Prostate gland (tissue), 2 donors: ENCODE results near the gene ASPN. TPM values are rescaled to one million over a fixed set of nuclear protein-coding genes. Genes with fewer than 3 reads are reported as not detected.

Experiments
- DNase-seq: peaks from one replicate; pipeline ENCODE4 v3.0.0-alpha.2; 2019; ENCODE audit warnings: low spot score
- H3K27ac ChIP-seq, 2 donors: fragments of 200-600 bp; sonication (generic); 2 replicates each; pipeline ENCODE4 v1.5.1; 2017 to 2019
- H3K27me3 ChIP-seq: fragments of 200-600 bp; sonication (generic); replicated peaks from 2 replicates; pipeline ENCODE4 v1.5.1; 2019; ENCODE audit not compliant: insufficient read depth
- H3K36me3 ChIP-seq, 2 donors: fragments of 200-600 bp; sonication (generic); 1 replicate in 1 of 2; 2 replicates in 1 of 2; pipeline versions ENCODE4 v1.5.1 to v1.8.1; 2017 to 2019
- H3K4me1 ChIP-seq: fragments of 200-600 bp; sonication (generic); replicated peaks from 2 replicates; pipeline ENCODE4 v1.5.1; 2019
- H3K4me3 ChIP-seq, 2 donors: fragments of 200-600 bp; sonication (generic); 2 replicates each; pipeline ENCODE4 v1.5.1; 2017 to 2019
- H3K9me3 ChIP-seq: fragments of 200-600 bp; sonication (generic); 2 replicates; pipeline ENCODE4 v1.5.1; 2017
- POLR2A ChIP-seq: fragments of 450-650 bp; IDR thresholded peaks from one replicate; pipeline ENCODE4 v1.6.1; 2016; ENCODE audit warnings: antibody characterized with exemption, mild to moderate bottlenecking
- POLR2AphosphoS5 ChIP-seq: sonication (generic); formaldehyde crosslinking; IDR thresholded peaks from one replicate; pipeline ENCODE4 v1.6.1; 2017; ENCODE audit warnings: antibody characterized with exemption
- WGBS: methylation state at CpG from one replicate; pipeline ENCODE4 v1.1.5; 2018; 5-methylcytosine and 5-hydroxymethylcytosine counted together
- intact Hi-C: fragments of 100-400 bp; cut with DNase I; formaldehyde crosslinking; loops from one replicate; pipeline ENCODE4 v1.14.2; 2022
- total RNA-seq, 2 donors: library from RNA; depleted of rRNA; stranded (reverse); fragments of >200 nt; gene quantifications; one replicate each; pipeline ENCODE4 v1.1.0, GENCODE V29; 2016
- TF ChIP-seq, protein P1 (sequence below), 4 experiments: fragments of 200-600 bp in 2 of 4; fragments of 450-650 bp in 2 of 4; sonication (generic) in 2 of 4; IDR thresholded peaks; 1 replicate in 3 of 4; 2 replicates in 1 of 4; pipeline ENCODE4 v1.5.1; 2016 to 2019; ENCODE audit warnings: antibody characterized with exemption in 4 of 4, mild to moderate bottlenecking in 2 of 4, moderate library complexity in 2 of 4

ASPN gene
- total RNA-seq, 2 donors from 2014 or later, result 0.68 to 1.8 TPM

GRCh38 chr9:92474587-92474986 is 7.7 kb downstream of the ASPN start:
- H3K4me3 ChIP-seq, result no peak overlapping the region
- no peaks in the 10 kb centered on the region for H3K9me3 ChIP-seq
- H3K27ac ChIP-seq, result no peak overlapping the region
- no peak for DNase-seq
- no peaks in the 10 kb centered on the region for H3K36me3 ChIP-seq
- intact Hi-C loops, result no loop called here
- H3K27me3 ChIP-seq, result no peaks in the 10 kb centered on the region
- TF ChIP-seq POLR2AphosphoS5 (no peak), POLR2A (no peak)
- 96% methylated on average over 3 of the region's 3 CpGs for WGBS
- no peaks in the 10 kb centered on the region for H3K4me1 ChIP-seq

- no peaks in the 10 kb centered on the region for H3K27me3 ChIP-seq
- no peaks in the 10 kb centered on the region for H3K36me3 ChIP-seq
- intact Hi-C loops, result no loop called here
- WGBS, result 45% methylated on average over 2 of the region's 2 CpGs
- DNase-seq, result no peak
- TF ChIP-seq POLR2AphosphoS5 (no peak), POLR2A (no peak)
- TF ChIP-seq, protein P1, sequence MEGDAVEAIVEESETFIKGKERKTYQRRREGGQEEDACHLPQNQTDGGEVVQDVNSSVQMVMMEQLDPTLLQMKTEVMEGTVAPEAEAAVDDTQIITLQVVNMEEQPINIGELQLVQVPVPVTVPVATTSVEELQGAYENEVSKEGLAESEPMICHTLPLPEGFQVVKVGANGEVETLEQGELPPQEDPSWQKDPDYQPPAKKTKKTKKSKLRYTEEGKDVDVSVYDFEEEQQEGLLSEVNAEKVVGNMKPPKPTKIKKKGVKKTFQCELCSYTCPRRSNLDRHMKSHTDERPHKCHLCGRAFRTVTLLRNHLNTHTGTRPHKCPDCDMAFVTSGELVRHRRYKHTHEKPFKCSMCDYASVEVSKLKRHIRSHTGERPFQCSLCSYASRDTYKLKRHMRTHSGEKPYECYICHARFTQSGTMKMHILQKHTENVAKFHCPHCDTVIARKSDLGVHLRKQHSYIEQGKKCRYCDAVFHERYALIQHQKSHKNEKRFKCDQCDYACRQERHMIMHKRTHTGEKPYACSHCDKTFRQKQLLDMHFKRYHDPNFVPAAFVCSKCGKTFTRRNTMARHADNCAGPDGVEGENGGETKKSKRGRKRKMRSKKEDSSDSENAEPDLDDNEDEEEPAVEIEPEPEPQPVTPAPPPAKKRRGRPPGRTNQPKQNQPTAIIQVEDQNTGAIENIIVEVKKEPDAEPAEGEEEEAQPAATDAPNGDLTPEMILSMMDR (IDR thresholded peaks at IDR 0.05), result no peak
- H3K9me3 ChIP-seq, result no peaks in the 10 kb centered on the region
- H3K4me3 ChIP-seq, result no peak overlapping the region
- no peak overlapping the region for H3K27ac ChIP-seq
- H3K4me1 ChIP-seq, result no peaks in the 10 kb centered on the region
These were observed 14.1 kb downstream of the ASPN start for GRCh38 chr9:92468206-92468605.

GRCh38 chr9:92467511-92467910 is 14.8 kb downstream of the ASPN start:
- TF ChIP-seq POLR2A (no peak), POLR2AphosphoS5 (no peak)
- TF ChIP-seq, protein P1 (IDR thresholded peaks at IDR 0.05), result no peak
- 55% methylated on average over 2 of the region's 2 CpGs for WGBS
- no peaks in the 10 kb centered on the region for H3K36me3 ChIP-seq
- no peak overlapping the region for H3K4me3 ChIP-seq
- H3K9me3 ChIP-seq, result no peaks in the 10 kb centered on the region
- H3K4me1 ChIP-seq, result no peaks in the 10 kb centered on the region
- intact Hi-C loops, result no loop called here
- H3K27ac ChIP-seq, result no peak overlapping the region
- H3K27me3 ChIP-seq, result no peaks in the 10 kb centered on the region
- DNase-seq, result no peak

DNA sequence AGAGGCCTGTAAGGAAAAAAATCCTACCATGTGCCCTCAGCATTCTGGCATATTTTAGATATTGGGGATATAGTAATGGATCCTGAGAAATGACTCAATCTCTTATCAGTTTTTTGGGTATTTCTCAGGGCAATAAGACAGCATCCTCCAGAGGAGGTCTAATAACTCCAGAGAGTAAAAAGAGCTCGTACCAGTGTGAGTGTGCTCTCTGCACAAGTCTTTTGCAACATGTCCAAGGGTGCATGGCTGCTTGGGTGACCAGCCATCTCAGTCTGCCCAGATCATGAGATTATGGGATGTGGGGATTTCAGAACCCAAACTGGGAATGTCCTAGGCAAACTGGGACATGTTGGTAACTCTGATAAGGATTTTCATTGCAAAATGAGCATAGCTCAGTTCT is 15.3 kb downstream of the ASPN start:
- Histone ChIP-seq H3K36me3 (no peaks in the 10 kb centered on the region), H3K4me1 (no peaks in the 10 kb centered on the region), H3K27me3 (no peaks in the 10 kb centered on the region), H3K9me3 (no peaks in the 10 kb centered on the region), H3K27ac (no peak overlapping the region), H3K4me3 (no peak overlapping the region)
- 88% methylated on average over 1 of the region's 1 CpG for WGBS
- no peak for DNase-seq
- intact Hi-C loops, result no loop called here
- TF ChIP-seq POLR2AphosphoS5, result no peak
- TF ChIP-seq, protein P1 (IDR thresholded peaks at IDR 0.05), result no peak
- TF ChIP-seq POLR2A, result no peak

DNA sequence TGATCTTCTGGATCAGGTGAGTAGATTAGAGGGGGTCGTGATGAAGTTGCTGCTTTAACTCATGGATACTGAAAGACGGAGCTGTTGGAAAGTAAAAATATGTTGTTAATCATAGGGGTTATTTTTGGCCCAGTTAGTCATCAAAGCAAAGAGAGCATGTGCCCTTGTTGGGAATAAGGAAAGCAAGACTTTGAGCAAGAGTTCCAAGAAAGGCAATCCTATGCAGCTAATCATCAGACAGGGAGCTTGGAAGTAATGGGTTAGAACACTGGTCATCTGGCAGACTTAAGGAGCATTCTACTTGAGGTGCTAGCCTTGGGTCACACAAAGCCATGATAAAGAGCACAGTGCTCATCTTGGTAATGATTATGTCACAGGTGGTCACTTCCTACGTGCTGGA is 18.3 kb downstream of the ASPN start:
- 72% methylated on average over 3 of the region's 3 CpGs for WGBS
- no peaks in the 10 kb centered on the region for H3K9me3 ChIP-seq
- intact Hi-C loops, result no loop called here
- H3K4me3 ChIP-seq, result no peak overlapping the region
- no peaks in the 10 kb centered on the region for H3K4me1 ChIP-seq
- H3K36me3 ChIP-seq, result no peaks in the 10 kb centered on the region
- no peak for DNase-seq
- TF ChIP-seq, protein P1 (IDR thresholded peaks at IDR 0.05), result no peak
- TF ChIP-seq POLR2AphosphoS5, result peak; percentile 69
- H3K27me3 ChIP-seq, result no peaks in the 10 kb centered on the region
- peak overlapping the region; percentile 1 to 56 for H3K27ac ChIP-seq
